Endodermal cell (in vitro differentiated cells): Measurements from ENCODE around the gene SPDYE4. TPM values are rescaled to one million over a fixed set of nuclear protein-coding genes. Genes with fewer than 3 reads are reported as not detected.

Source experiments
- DNase-seq: peaks from one replicate; pipeline ENCODE4 v3.0.0-alpha.2; 2017
- H3K27ac ChIP-seq: 2 replicates; pipeline ENCODE4 v1.5.1; 2013; ENCODE audit warnings: mild to moderate bottlenecking, low read depth, low read length, moderate library complexity
- H3K27me3 ChIP-seq: 2 replicates; pipeline ENCODE4 v1.6.1; 2013; ENCODE audit warnings: mild to moderate bottlenecking, low read length, moderate library complexity; ENCODE audit not compliant: insufficient read depth, control insufficient read depth, poor library complexity, severe bottlenecking
- H3K36me3 ChIP-seq: 2 replicates; pipeline ENCODE4 v1.7.0; 2013; ENCODE audit warnings: mild to moderate bottlenecking, low read length, moderate library complexity; ENCODE audit not compliant: control insufficient read depth, insufficient read depth
- H3K4me1 ChIP-seq: one replicate; pipeline ENCODE4 v1.7.0; 2013; ENCODE audit warnings: low read length; ENCODE audit not compliant: control insufficient read depth, insufficient read depth
- H3K4me3 ChIP-seq: 2 replicates; pipeline ENCODE4 v1.5.1; 2013; ENCODE audit warnings: mild to moderate bottlenecking, low read length, moderate library complexity
- H3K9ac ChIP-seq: 2 replicates; pipeline ENCODE4 v1.6.1; 2013; ENCODE audit warnings: mild to moderate bottlenecking, low read length, moderate library complexity; ENCODE audit not compliant: poor library complexity, severe bottlenecking; ENCODE audit errors: extremely low read depth
- H3K9me3 ChIP-seq: 2 replicates; pipeline ENCODE4 v1.6.1; 2013; ENCODE audit warnings: mild to moderate bottlenecking, low read length, moderate library complexity; ENCODE audit not compliant: control insufficient read depth
- H3K27ac Mint-ChIP-seq: 2 replicates; pipeline ENCODE4 v1.8.0; 2020; ENCODE audit warnings: mixed read lengths
- H3K27me3 Mint-ChIP-seq: 2 replicates; pipeline ENCODE4 v1.8.0; 2021; ENCODE audit warnings: mild to moderate bottlenecking, mixed read lengths; ENCODE audit not compliant: insufficient read depth
- H3K36me3 Mint-ChIP-seq: 2 replicates; pipeline ENCODE4 v1.8.0; 2020; ENCODE audit warnings: low read depth, mixed read lengths
- H3K4me1 Mint-ChIP-seq: 2 replicates; pipeline ENCODE4 v1.8.0; 2020; ENCODE audit warnings: mixed read lengths
- H3K4me3 Mint-ChIP-seq: 2 replicates; pipeline ENCODE4 v1.8.0; 2020; ENCODE audit warnings: mild to moderate bottlenecking, moderate library complexity, mixed read lengths
- H3K9me3 Mint-ChIP-seq: 2 replicates; pipeline ENCODE4 v1.8.0; 2020; ENCODE audit warnings: mild to moderate bottlenecking, mixed read lengths
- CTCF ChIP-seq: fragments of 200-600 bp; sonication (generic); conservative IDR thresholded peaks from 2 replicates; pipeline ENCODE4 v1.5.0; 2021; ENCODE audit warnings: antibody characterized with exemption, mild to moderate bottlenecking
- WGBS, 2 experiments: methylation state at CpG; one replicate each; pipeline versions ENCODE4 v1.1.5 to v1.1.7; 2013; ENCODE audit warnings: missing lambda C conversion rate in 2 of 2, mixed read lengths in 1 of 2; ENCODE audit not compliant: insufficient coverage in 1 of 2, insufficient read length in 1 of 2; 5-methylcytosine and 5-hydroxymethylcytosine counted together
- total RNA-seq, 2 donors: library from RNA; stranded (reverse); fragmentation: NEBNext Ultra II Directional in 1 of 2; extraction: Animal tissue kit (Norgen Biotek cat#: 25700) in 1 of 2; gene quantifications; 2 replicates in 1 of 2; 3 replicates in 1 of 2; pipeline ENCODE4 v1.2.1, GENCODE V29; 2021

The SPDYE4 gene
- total RNA-seq, 2 donors from 2014 or later = not detected

DNA sequence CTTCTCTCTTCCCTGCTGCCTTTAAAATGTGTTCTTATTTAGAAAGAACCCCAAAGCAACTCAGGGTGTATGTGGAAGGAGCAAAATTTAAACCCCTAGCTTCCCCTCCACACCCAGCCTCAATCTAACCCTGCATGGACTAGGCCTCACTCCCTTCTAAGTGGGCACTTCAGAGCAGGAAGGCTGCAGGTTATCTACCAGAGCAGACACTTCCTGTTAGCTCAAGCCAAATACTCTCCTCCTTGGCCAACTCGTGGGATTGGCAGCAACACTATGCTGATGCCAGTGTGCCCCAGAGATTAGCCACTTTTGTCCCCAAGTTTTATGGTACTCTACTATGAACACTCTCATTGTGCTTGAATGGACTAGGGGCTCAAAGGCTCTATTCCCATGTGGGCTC is 49.3 kb downstream of the SPDYE4 start:
- Mint-ChIP-seq H3K27ac (no peak overlapping the region), H3K27me3 (peaks cover 49% of the 10 kb centered on the region), H3K36me3 (peaks cover 2% of the 10 kb centered on the region), H3K9me3 (peaks cover 2% of the 10 kb centered on the region), H3K4me1 (peaks cover 19% of the 10 kb centered on the region), H3K4me3 (no peak overlapping the region)
- H3K36me3 ChIP-seq = no peaks in the 10 kb centered on the region
- 88 to 91% methylated on average over 1 of the region's 1 CpG for WGBS, 2 experiments
- no peak overlapping the region for H3K9ac ChIP-seq
- no peak overlapping the region for H3K4me3 ChIP-seq
- TF ChIP-seq CTCF = no peak
- peak; percentile 14 for DNase-seq
- H3K9me3 ChIP-seq = peaks cover 1% of the 10 kb centered on the region
- H3K27me3 ChIP-seq = peaks cover 13% of the 10 kb centered on the region
- no peak overlapping the region for H3K27ac ChIP-seq
- H3K4me1 ChIP-seq = no peaks in the 10 kb centered on the region

DNA sequence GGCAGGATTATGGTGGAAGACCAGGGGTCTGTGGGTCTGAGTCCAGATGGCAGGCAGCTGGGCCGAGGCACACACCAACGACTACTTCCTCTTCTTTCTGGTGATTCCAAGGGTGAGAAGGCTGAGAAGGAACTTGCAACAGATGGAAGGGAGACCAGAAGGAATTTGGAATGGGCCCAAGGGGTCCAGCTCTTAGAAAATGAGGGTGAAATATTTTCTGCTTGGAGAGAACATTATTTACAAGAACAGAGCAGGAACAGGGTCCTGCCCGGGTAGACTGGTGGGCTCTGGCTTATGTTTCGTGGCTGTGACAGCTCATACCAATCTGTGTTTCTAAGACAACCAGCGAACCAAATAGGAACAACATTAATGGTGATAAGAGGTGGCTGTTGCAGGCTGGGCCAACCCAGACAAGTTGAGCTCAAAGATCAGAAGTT is 50.3 kb downstream of the SPDYE4 start:
- TF ChIP-seq CTCF = no peak
- no peaks in the 10 kb centered on the region for H3K4me1 ChIP-seq
- Mint-ChIP-seq H3K36me3 (peaks cover 2% of the 10 kb centered on the region), H3K27ac (no peak overlapping the region), H3K9me3 (peaks cover 9% of the 10 kb centered on the region), H3K4me1 (peaks cover 19% of the 10 kb centered on the region), H3K27me3 (peaks cover 54% of the 10 kb centered on the region), H3K4me3 (no peak overlapping the region)
- H3K9ac ChIP-seq = no peak overlapping the region
- H3K36me3 ChIP-seq = no peaks in the 10 kb centered on the region
- peak; percentile 35 for DNase-seq
- no peak overlapping the region for H3K27ac ChIP-seq
- peaks cover 13% of the 10 kb centered on the region for H3K27me3 ChIP-seq
- no peak overlapping the region for H3K4me3 ChIP-seq
- WGBS, 2 experiments = 83 to 97% methylated on average over 4 to 5 of the region's 5 CpGs
- peaks cover 11% of the 10 kb centered on the region for H3K9me3 ChIP-seq

DNA sequence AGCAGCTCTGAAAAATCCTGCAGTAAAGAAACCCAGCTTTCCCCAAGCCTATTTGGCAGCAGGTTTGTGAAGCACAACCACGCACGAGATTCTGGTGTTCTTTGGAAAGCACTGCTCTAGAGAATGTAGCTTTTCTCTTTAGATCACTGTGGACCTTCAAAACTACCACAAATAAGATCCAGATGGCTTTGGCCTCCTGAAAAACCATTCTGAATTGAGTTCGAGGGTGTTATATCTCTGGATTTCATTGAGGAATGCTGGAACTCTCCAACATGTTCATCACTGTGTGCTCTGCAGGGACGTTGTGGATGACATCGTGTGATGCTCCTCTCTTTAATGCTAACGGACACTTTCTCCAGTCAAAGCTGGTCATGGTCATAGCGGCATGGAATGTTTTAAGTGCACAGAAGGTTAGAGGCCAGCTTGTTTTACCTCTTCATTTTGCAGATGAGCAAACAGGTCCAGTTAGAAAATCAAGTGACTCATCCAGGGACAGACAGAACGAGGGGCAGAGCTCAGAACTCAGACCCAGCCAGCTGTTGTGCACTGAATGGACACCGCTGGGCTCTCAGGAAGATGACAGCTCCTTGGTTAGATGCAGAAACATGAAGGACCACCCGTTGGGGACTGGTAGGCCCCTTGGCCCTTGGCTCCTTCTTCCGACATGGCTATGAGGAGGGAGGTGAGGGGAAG is 50.9 kb downstream of the SPDYE4 start:
- Histone ChIP-seq H3K4me1 (no peaks in the 10 kb centered on the region), H3K4me3 (no peak overlapping the region), H3K9ac (no peak overlapping the region), H3K27me3 (peaks cover 13% of the 10 kb centered on the region), H3K36me3 (no peaks in the 10 kb centered on the region), H3K27ac (no peak overlapping the region), H3K9me3 (peaks cover 13% of the 10 kb centered on the region)
- Mint-ChIP-seq H3K4me3 (no peak overlapping the region), H3K27me3 (peaks cover 59% of the 10 kb centered on the region), H3K36me3 (peaks cover 2% of the 10 kb centered on the region), H3K9me3 (peaks cover 9% of the 10 kb centered on the region), H3K27ac (no peak overlapping the region), H3K4me1 (peaks cover 17% of the 10 kb centered on the region)
- TF ChIP-seq CTCF = no peak
- peak; percentile 21 for DNase-seq
- WGBS, 2 experiments = 85 to 87% methylated on average over 8 to 11 of the region's 11 CpGs
